HG02588 (cell line): Measurements from ENCODE around the gene GABRG3.
"Not testable (repeated sequence)": the region's sequence is repeated elsewhere in the genome, so short reads cannot be mapped to it uniquely, and the experiment has no call there.

Experiments
- ATAC-seq: cut with Tn5 transposase; IDR thresholded peaks from one replicate; pipeline ENCODE4 v1.9.1; 2021; ENCODE audit warnings: mild to moderate bottlenecking, moderate library complexity; ENCODE audit not compliant: unreplicated experiment

The GABRG3 gene

GRCh38 chr15:27323801-27324200, 352.8 kb downstream of the GABRG3 start:
- ATAC-seq, result no peak

DNA sequence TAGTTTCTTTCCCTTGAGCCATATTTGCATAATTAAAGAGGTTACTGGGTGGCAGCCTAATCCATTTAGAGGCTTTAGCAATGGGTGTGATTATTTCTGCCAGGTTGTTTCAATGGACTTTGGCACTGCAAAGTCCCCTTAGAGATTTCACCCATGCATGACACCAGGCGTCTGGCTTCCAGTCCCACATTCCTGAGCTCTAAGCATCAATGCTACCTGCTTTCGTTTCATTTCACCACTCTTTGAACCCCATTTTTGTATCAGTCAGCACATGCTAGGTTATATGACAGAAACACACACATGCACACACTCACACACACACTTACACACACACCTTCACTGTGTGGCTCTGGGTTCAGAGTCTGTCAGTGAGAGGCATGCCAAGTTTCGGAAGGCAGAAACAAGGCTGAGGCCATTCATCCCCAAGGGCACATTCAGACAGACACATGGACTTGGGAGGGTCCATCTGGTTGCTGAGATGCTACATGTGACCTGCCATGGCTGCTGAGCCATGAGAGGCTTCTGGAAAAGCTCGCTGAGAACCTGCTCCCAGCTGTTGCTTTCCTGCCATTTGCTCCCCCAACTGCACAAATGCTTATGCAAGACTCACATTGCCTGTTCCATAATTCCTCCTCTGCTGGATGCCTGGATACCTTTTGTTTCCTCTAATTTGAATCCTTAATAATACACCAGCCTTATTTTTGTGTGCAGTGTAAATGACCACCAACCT, 354.1 kb downstream of the GABRG3 start:
- ATAC-seq, result no peak

- no peak for ATAC-seq
These were observed 356.6 kb downstream of the GABRG3 start for GRCh38 chr15:27327467-27328025.

GRCh38 chr15:27328186-27328585, 357.2 kb downstream of the GABRG3 start:
- ATAC-seq, result no peak

- no peak for ATAC-seq
These were observed 357.6 kb downstream of the GABRG3 start for GRCh38 chr15:27328608-27329007.

GRCh38 chr15:27330326-27330725, 359.3 kb downstream of the GABRG3 start:
- ATAC-seq, result no peak

DNA sequence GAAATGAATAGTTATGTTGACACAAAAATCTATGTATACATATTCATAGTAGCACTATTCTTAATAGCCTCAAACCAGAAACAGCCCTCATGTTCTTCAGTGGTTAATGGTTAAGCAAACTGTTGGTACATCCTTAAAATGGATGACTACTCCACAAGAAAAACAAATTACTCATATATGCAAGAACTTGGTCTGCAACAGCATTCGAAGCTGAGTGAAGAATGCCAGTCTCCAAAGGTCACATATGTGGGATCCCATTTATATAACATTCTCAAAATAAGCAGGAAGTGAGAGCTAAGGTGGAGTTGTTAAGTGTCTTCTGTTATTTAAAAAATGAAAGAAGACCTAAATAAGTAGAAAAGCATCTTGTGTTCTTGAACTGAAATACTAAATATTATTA, 365.7 kb downstream of the GABRG3 start:
- no peak for ATAC-seq

GRCh38 chr15:27339138-27339537, 368.2 kb downstream of the GABRG3 start:
- no peak for ATAC-seq

DNA sequence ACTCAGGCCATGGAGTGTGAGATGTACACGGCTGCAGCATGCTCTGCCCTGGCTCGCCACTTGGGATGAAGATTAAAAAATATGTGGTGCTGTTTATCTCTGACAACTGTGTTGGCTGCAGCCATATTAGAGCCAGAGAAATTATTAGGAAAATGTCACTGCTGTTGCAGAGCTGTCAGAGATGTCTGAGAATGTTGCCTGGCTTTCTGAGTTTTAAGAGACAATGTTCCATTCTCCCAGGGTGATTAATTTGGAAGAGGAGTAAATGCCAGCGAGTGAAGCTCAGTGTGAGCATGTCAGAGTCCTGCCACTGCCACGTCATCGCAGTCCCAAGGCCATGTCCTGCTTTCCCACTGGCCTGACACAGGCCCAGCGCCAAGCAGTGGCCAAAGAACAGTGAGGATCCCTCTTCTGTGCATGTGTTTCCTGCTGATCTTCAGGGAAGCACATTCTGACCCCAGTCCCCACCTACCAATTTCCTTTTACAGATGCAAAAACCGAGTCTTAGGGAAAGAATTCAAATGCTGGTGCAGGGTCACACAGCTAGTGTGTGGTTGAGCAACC, 370.9 kb downstream of the GABRG3 start:
- ATAC-seq, result no peak

DNA sequence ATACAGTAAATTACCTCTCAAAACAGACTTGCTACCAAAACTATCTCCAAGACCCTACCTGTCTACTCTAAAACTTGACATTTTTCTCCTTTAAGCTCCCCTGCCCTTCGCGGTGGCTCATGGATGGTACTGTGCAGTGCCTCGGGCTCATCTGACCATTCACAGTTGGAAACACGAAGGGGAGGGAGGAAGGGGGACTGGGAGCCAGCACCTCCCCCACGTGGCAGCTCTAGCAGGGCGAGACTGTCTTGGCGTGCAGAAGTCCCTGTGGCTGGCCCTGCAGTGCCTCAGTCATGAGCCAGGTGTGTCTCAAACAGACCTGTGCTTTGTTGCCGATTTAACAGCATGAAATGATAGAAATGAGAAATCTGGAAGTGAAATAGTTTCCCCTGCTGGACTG, 372.0 kb downstream of the GABRG3 start:
- no peak for ATAC-seq

DNA sequence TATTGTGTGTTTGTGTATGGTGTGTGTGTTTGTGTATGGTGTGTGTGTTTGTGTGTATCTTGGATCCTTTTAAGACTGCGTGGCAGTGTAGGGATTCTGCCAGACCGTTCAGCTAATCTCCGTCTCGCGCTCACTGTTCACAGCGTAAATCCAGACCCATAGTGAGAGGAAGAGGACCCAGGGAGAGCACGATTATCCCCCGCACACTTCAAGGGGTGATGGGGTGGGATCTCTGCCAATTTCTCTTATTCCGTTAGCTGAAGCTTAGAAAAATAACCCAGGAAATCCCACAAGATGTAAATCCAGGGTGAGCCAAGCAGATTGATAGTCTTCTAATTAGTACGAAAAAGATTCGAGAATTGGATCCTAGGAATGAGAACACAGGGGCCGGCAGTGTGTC, 381.2 kb downstream of the GABRG3 start:
- ATAC-seq, result no peak

DNA sequence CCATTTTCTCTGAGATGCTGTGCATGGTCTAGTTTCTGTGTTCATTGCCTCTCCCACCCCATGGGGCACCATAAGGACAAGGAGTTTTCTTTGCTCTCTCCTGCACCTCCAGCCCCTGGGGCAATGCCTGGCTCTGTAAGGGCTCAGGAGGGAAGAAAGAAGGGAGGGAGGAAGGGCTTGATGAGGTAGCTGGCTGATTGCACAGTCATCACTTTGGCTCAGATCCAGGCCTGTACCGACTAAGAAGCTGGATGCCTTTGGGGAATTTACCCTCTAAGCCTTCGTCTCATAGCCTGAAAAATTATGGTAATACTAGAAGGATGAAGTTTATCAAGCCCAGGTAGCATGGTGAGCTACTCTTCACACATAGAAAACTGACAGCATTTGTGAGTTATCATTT, 382.9 kb downstream of the GABRG3 start:
- ATAC-seq, result no peak

DNA sequence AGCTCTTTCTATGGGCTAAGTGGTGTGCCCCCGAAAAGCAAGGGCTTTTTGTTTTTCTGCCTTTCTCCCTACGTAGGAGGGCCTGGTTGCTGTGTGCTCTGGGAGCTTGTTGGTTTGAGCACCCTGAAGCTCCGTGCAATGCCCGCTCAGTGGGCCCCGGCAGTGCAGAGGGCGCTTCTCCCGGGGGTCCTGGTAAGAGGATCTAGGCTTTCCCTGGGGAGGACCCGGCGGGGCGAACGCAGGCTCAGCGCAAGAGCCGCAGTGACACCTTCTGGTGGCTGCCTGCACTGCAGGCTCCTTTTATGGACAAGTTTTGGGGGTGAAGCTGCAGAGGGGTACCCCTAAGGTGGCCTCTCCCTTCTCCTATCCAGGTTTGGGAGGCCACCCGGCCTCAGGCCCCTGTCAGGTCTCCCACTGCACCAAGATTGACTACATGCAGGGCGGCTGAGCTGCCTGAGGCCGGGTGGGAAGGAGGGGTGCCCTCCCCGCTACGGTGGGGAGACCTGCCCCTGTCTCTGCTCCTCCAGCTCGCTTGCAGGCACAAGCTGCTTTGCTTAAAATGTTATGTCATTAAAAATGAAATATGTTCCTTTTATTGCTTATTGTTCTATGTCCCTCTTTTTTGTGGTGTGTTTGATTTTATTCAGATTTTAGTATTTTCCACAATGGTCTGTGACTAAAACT, 387.9 kb downstream of the GABRG3 start:
- ATAC-seq, result no peak

GRCh38 chr15:27359586-27359985, 388.6 kb downstream of the GABRG3 start:
- ATAC-seq, result no peak

DNA sequence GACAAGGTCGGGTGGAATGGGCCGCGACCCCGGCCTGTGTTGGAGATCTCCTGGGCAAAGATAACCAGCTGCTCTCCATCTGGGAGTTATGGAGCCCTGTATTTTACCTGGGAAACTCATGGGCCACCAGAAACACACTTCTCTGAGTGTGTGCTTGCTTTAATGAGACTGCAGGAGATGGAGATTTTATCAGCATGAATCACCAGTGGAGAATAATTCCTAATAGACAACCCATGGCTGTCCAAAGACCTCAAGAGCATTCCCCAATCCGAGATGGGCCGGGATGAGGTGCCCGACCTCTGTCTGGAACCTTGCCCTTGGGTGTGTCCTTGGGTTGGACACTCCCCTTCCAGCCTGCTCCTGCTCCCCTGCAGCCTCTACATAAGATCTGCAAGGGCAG, 389.3 kb downstream of the GABRG3 start:
- no peak for ATAC-seq

- no peak for ATAC-seq
These were observed 390.5 kb downstream of the GABRG3 start for GRCh38 chr15:27361438-27361837.

DNA sequence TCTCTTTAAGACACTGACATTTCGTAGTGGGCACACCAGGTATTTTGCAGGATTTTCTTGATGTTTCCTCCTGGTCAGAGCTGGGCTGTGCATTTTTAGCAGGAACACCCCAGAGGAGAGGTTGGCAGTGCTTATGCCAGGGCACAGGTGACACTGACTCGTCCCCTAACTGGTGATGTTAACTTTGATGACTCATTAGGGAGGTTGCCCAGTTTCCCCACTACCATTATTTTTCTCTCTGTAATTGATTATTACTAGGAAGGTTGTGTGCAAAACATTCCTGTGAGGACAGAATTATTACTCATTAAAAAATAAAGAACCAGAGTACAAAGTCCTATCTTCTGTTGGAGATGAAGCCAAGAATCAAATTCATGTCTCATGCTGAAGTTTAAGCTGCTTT, 394.5 kb downstream of the GABRG3 start:
- no peak for ATAC-seq

DNA sequence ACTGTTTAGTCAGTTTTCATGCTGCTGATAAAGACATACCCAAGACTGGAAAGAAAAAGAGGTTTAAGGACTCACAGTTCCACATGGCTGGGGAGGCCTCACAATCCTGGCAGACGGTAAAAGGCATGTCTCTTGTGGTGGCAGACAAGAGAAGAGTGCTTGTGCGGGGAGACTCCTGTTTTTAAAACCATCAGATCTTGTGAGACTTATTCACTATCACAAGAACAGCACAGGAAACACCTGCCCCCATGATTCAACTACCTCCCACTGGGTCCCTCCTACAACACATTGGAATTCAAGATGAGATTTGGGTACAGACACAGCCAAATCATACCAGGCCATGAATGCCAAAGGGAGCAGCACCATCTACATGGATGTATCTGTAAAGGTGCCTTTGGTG, 406.4 kb downstream of the GABRG3 start:
- ATAC-seq, result not testable (repeated sequence)

GRCh38 chr15:27382361-27383025, 411.5 kb downstream of the GABRG3 start:
- no peak for ATAC-seq

- ATAC-seq, result no peak
These were observed 412.7 kb downstream of the GABRG3 start for GRCh38 chr15:27383726-27384125.

DNA sequence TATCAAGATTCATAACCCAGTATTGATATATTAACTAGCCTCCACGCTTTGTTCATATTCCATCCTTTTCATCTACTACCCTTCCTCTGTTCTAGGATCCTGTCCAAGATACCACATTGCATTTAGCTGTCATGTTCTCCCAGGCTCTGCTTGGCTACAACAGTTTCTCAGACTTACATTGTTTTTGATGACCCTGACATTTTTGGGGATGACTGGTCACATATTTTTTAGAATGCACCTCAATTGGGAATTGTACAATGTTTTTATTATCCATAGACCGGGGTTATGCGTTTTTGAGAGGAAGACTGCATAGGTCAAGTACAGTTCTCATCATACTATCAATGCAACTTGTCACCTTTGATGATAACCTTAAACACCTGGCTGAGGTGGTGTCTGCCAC, 421.2 kb downstream of the GABRG3 start:
- no peak for ATAC-seq
